Endothelial cell of umbilical vein (primary cell): ENCODE data around the gene SLFN5. TPM values are rescaled to one million over a fixed set of nuclear protein-coding genes. Genes with fewer than 3 reads are reported as not detected.
"Not testable (repeated sequence)": the region's sequence is repeated elsewhere in the genome, so short reads cannot be mapped to it uniquely, and the experiment has no call there.

Source experiments
- BruUV-seq: library from RNA; stranded (reverse); fragments of 400-500 nt; replicated peaks from 2 replicates; lab custom pipeline; 2021; lab: Mats Ljungman, UMichigan
- CTCF ChIA-PET: fragments of 300-600, 350-600 bp; sonication (Branson Sonifier 250); formaldehyde crosslinking; loops from one replicate; lab custom pipeline; 2021; ENCODE audit warnings: antibody characterized with exemption, inconsistent platforms; lab: Charles Lee
- POLR2A ChIA-PET: fragments of 300-600, 350-600 bp; sonication (Branson Sonifier 250); formaldehyde crosslinking; loops from one replicate; lab custom pipeline; 2021; ENCODE audit warnings: antibody characterized with exemption, inconsistent platforms; lab: Charles Lee
- DNase-seq: peaks from one replicate; pipeline ENCODE4 v3.0.0-alpha.2; 2011; ENCODE audit warnings: low read depth, low spot score
- FAIRE-seq: peaks from 2 replicates; lab custom pipeline; 2011; peaks lifted over from hg19 to GRCh38; lab: Jason Lieb, UNC
- H2AFZ ChIP-seq: 2 replicates; pipeline ENCODE4 v1.6.0; 2012; ENCODE audit warnings: low read depth, low read length, control low read depth, inconsistent platforms
- H3K27ac ChIP-seq: 2 replicates; pipeline ENCODE4 v1.5.1; 2011; ENCODE audit warnings: low read depth, mild to moderate bottlenecking, control low read depth, low read length, moderate library complexity; ENCODE audit not compliant: insufficient read depth
- H3K27me3 ChIP-seq, 2 experiments: 2 replicates each; pipeline versions ENCODE4 v1.6.0 to v1.6.1; 2011; ENCODE audit warnings: low read length in 2 of 2, mixed read lengths in 1 of 2; ENCODE audit not compliant: control insufficient read depth in 2 of 2, insufficient read depth in 2 of 2
- H3K36me3 ChIP-seq, 2 experiments: 2 replicates in 1 of 2; 3 replicates in 1 of 2; pipeline ENCODE4 v1.5.1; 2011; ENCODE audit warnings: low read length in 2 of 2, mild to moderate bottlenecking in 1 of 2, moderate library complexity in 1 of 2; ENCODE audit not compliant: control insufficient read depth in 2 of 2, insufficient read depth in 2 of 2; ENCODE audit errors: extremely low read depth in 1 of 2
- H3K4me1 ChIP-seq: 3 replicates; pipeline ENCODE4 v1.5.1; 2011; ENCODE audit warnings: mild to moderate bottlenecking, low read length; ENCODE audit not compliant: control insufficient read depth, insufficient read depth; ENCODE audit errors: extremely low read depth
- H3K4me2 ChIP-seq: 2 replicates; pipeline ENCODE4 v1.6.1; 2011; ENCODE audit warnings: low read length, control low read depth, mixed read lengths; ENCODE audit not compliant: insufficient read depth
- H3K4me3 ChIP-seq, 3 experiments: fragments of 200-600 bp in 1 of 3; sonication (generic), shearing (Covaris generic) in 1 of 3; replicated peaks in 1 of 3; 2 replicates each; pipeline ENCODE4 v1.5.1; 2011 to 2016; ENCODE audit warnings: control low read depth in 3 of 3, low read length in 3 of 3, mild to moderate bottlenecking in 2 of 3, inconsistent platforms in 1 of 3, low read depth in 1 of 3, moderate library complexity in 1 of 3; ENCODE audit not compliant: insufficient read depth in 1 of 3
- H3K79me2 ChIP-seq: 2 replicates; pipeline ENCODE4 v1.6.0; 2012; ENCODE audit warnings: low read length, inconsistent platforms; ENCODE audit not compliant: control insufficient read depth, insufficient read depth
- H3K9ac ChIP-seq: replicated peaks from 2 replicates; pipeline ENCODE3; 2011; ENCODE audit warnings: low read length, control low read depth; ENCODE audit not compliant: insufficient read depth; ENCODE audit errors: extremely low read depth
- H3K9me1 ChIP-seq: replicated peaks from 3 replicates; pipeline ENCODE4 v1.6.0; 2011; ENCODE audit warnings: mild to moderate bottlenecking, low read length; ENCODE audit not compliant: control insufficient read depth, insufficient read depth; ENCODE audit errors: extremely low read depth
- H3K9me3 ChIP-seq: replicated peaks from 2 replicates; pipeline ENCODE4 v1.5.1; 2012; ENCODE audit warnings: low read length, inconsistent platforms; ENCODE audit not compliant: control insufficient read depth, insufficient read depth
- H4K20me1 ChIP-seq: replicated peaks from 2 replicates; pipeline ENCODE3; 2011; ENCODE audit warnings: mild to moderate bottlenecking, low read length; ENCODE audit not compliant: control insufficient read depth, insufficient read depth; ENCODE audit errors: extremely low read depth
- EZH2 ChIP-seq: IDR thresholded peaks from 2 replicates; pipeline ENCODE4 v1.6.1; 2012; ENCODE audit warnings: borderline replicate concordance, low read depth, mild to moderate bottlenecking, moderate library complexity, low read length, inconsistent platforms; ENCODE audit not compliant: severe bottlenecking
- FOS ChIP-seq: IDR thresholded peaks from 2 replicates; pipeline ENCODE4 v1.6.1; 2011; ENCODE audit warnings: mild to moderate bottlenecking, low read length, moderate library complexity, borderline replicate concordance; ENCODE audit not compliant: insufficient read depth
- GATA2 ChIP-seq: IDR thresholded peaks from 2 replicates; pipeline ENCODE4 v1.7.0; 2011; ENCODE audit warnings: low read depth, mild to moderate bottlenecking, moderate library complexity, mixed read lengths, low read length; ENCODE audit not compliant: insufficient read length, insufficient read depth
- JUN ChIP-seq: IDR thresholded peaks from 2 replicates; pipeline ENCODE4 v1.6.1; 2011; ENCODE audit warnings: borderline replicate concordance, low read depth; ENCODE audit not compliant: insufficient read length, insufficient read depth
- MYC ChIP-seq: IDR thresholded peaks from one replicate; pipeline ENCODE4 v1.6.1; 2011; ENCODE audit warnings: mild to moderate bottlenecking, low read depth, low read length
- POLR2A ChIP-seq: IDR thresholded peaks from 2 replicates; pipeline ENCODE4 v1.6.1; 2012; ENCODE audit warnings: low read depth, mild to moderate bottlenecking, control low read depth, low read length
- POLR2AphosphoS5 ChIP-seq: IDR thresholded peaks from 2 replicates; pipeline ENCODE4 v1.6.1; 2012; ENCODE audit warnings: low read depth, mild to moderate bottlenecking, control low read depth, low read length, moderate library complexity; ENCODE audit not compliant: insufficient read depth
- dilution Hi-C: fragments of 300-500 bp; cut with MboI; formaldehyde crosslinking; loops from one replicate; pipeline ENCODE4 v1.15.0; 2019; ENCODE audit warnings: low sequenced_read_pairs; ENCODE audit not compliant: extremely low pct_ligation_motif_present
- intact Hi-C: fragments of 100-400 bp; cut with micrococcal nuclease; formaldehyde crosslinking; loops from one replicate; pipeline ENCODE4 v1.10.0; 2022
- polyA plus RNA-seq, 4 experiments: library from polyadenylated mRNA; depleted of rRNA in 3 of 4; stranded (reverse) in 3 of 4; unstranded in 1 of 4; fragments of >200 nt; gene quantifications; 2 replicates each; pipeline versions ENCODE4 v1.2.1 to v1.2.3, GENCODE V29; 2011 to 2012; ENCODE audit warnings: missing spikeins in 1 of 4
- total RNA-seq: library from RNA; stranded (reverse); gene quantifications from 2 replicates; pipeline ENCODE4 v1.2.3, GENCODE V29; 2021
- TF ChIP-seq, protein P1 (sequence below): IDR thresholded peaks from 2 replicates; pipeline ENCODE4 v1.6.1; 2011; ENCODE audit not compliant: insufficient read depth, insufficient read length
- TF ChIP-seq, protein P2 (sequence below), 2 donors: IDR thresholded peaks; 1 replicate in 1 of 2; 2 replicates in 1 of 2; pipeline ENCODE4 v1.5.1; 2011; ENCODE audit warnings: low read length in 2 of 2, mild to moderate bottlenecking in 2 of 2, moderate library complexity in 2 of 2, control low read depth in 1 of 2, inconsistent platforms in 1 of 2, low read depth in 1 of 2; ENCODE audit not compliant: insufficient read depth in 1 of 2; ENCODE audit errors: extremely low read depth in 1 of 2

Gene SLFN5
- total and polyA plus RNA-seq, 2 donors (not counting 3 experiments of a cell fraction or from before 2014, with no cell fraction given) = 4.5 to 24.2 TPM

DNA sequence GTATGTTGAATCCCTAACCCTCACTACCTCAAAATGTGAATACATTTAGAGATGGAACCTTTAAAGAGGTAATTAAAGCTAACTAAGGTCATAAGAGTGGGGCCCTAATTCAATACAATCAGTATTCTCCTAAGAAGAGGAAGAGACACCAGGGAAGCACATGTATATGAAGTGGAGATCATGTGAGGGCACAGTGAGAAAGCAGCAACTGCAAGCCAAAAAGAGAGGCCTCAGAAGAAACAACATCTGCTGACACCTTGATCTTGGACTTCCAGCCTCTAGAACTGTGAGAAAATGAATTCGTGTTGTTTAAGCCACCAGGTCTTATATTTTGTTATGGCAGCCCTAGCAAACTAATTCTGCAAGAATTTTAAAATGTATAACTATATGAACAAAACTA lies 13.2 kb upstream of the SLFN5 start:
- H3K9me1 ChIP-seq = no peaks in the 10 kb centered on the region
- dilution Hi-C loops = no loop called here
- no peak for TF ChIP-seq GATA2
- no peak for TF ChIP-seq MYC
- TF ChIP-seq POLR2AphosphoS5 = no peak
- TF ChIP-seq FOS = no peak
- TF ChIP-seq JUN = no peak
- no peak for TF ChIP-seq EZH2
- TF ChIP-seq, protein P1, sequence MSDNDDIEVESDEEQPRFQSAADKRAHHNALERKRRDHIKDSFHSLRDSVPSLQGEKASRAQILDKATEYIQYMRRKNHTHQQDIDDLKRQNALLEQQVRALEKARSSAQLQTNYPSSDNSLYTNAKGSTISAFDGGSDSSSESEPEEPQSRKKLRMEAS = no peak
- no peak for TF ChIP-seq POLR2A
- TF ChIP-seq, protein P2, sequence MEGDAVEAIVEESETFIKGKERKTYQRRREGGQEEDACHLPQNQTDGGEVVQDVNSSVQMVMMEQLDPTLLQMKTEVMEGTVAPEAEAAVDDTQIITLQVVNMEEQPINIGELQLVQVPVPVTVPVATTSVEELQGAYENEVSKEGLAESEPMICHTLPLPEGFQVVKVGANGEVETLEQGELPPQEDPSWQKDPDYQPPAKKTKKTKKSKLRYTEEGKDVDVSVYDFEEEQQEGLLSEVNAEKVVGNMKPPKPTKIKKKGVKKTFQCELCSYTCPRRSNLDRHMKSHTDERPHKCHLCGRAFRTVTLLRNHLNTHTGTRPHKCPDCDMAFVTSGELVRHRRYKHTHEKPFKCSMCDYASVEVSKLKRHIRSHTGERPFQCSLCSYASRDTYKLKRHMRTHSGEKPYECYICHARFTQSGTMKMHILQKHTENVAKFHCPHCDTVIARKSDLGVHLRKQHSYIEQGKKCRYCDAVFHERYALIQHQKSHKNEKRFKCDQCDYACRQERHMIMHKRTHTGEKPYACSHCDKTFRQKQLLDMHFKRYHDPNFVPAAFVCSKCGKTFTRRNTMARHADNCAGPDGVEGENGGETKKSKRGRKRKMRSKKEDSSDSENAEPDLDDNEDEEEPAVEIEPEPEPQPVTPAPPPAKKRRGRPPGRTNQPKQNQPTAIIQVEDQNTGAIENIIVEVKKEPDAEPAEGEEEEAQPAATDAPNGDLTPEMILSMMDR (IDR thresholded peaks at IDR 0.05; ENCODE audit: extremely low read depth in 1 of 2, insufficient read depth in 1 of 2, low read depth in 1 of 2, low read length in 2 of 2) = no peak
- H3K79me2 ChIP-seq = no peaks in the 10 kb centered on the region
- no peak overlapping the region for H2AFZ ChIP-seq
- no peaks in the 10 kb centered on the region for H4K20me1 ChIP-seq
- no peak overlapping the region for H3K9ac ChIP-seq
- H3K4me2 ChIP-seq = no peak overlapping the region
- no TSS peak for BruUV-seq
- no peak overlapping the region for H3K4me3 ChIP-seq
- POLR2A ChIA-PET = no interaction called here
- FAIRE-seq = no peak
- H3K36me3 ChIP-seq = no peaks in the 10 kb centered on the region
- DNase-seq = no peak
- peaks cover 15% of the 10 kb centered on the region in 2 experiments for H3K27me3 ChIP-seq
- no peaks in the 10 kb centered on the region for H3K9me3 ChIP-seq
- CTCF ChIA-PET = no interaction called here
- intact Hi-C loops = no loop called here
- no peaks in the 10 kb centered on the region for H3K4me1 ChIP-seq
- no peak overlapping the region for H3K27ac ChIP-seq

DNA sequence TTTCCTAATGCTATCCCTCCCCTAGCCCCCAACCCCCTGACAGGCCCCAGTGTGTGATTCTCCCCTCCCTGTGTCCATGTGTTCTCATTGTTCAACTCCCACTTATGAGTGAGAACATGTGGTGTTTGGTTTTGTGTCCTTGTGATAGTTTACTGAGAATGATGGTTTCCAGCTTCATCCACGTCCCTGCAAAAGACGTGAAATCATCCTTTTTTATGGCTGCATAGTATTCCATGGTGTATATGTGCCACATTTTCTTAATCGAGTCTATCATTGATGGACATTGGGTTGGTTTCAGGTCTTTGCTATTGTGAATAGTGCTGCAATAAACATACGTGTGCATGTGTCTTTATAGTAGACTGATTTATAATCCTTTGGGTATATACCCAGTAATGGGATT lies 8.6 kb upstream of the SLFN5 start:
- dilution Hi-C loops, H3K4me1 ChIP-seq, H4K20me1 ChIP-seq, H3K79me2 ChIP-seq, H3K9me3 ChIP-seq, intact Hi-C loops, FAIRE-seq, H3K9me1 ChIP-seq, H3K36me3 ChIP-seq, BruUV-seq, H2AFZ ChIP-seq, POLR2A ChIA-PET, H3K4me3 ChIP-seq, DNase-seq, H3K27ac ChIP-seq, H3K4me2 ChIP-seq, H3K9ac ChIP-seq: not testable (repeated sequence)
- CTCF ChIA-PET = interaction anchor here (0.8 kb wide), 1 partner anchor 12 kb away, joined by 3 read pairs; no protein-coding TSS in a partner anchor
- peaks cover 16 to 33% of the 10 kb centered on the region in 2 experiments for H3K27me3 ChIP-seq
